KOPT-K1 (cell line): ENCODE results near the gene PDE11A.

Experiments
- H3K27ac ChIP-seq: fragments of 200-600 bp; sonication (generic); 2 replicates; pipeline ENCODE4 v1.5.1; 2016; ENCODE audit warnings: antibody characterized with exemption, mild to moderate bottlenecking, low read depth, low read length; ENCODE audit not compliant: poor library complexity, severe bottlenecking
- H3K36me3 ChIP-seq: fragments of 200-600 bp; sonication (generic); 2 replicates; pipeline ENCODE4 v1.5.1; 2017; ENCODE audit warnings: antibody characterized with exemption, mild to moderate bottlenecking, low read length, moderate library complexity; ENCODE audit not compliant: insufficient read depth
- H3K9me3 ChIP-seq: fragments of 200-600 bp; sonication (generic); 2 replicates; pipeline ENCODE4 v1.5.1; 2017; ENCODE audit warnings: antibody characterized with exemption, low read length, mild to moderate bottlenecking; ENCODE audit not compliant: insufficient read depth, poor library complexity, severe bottlenecking

Gene PDE11A

DNA sequence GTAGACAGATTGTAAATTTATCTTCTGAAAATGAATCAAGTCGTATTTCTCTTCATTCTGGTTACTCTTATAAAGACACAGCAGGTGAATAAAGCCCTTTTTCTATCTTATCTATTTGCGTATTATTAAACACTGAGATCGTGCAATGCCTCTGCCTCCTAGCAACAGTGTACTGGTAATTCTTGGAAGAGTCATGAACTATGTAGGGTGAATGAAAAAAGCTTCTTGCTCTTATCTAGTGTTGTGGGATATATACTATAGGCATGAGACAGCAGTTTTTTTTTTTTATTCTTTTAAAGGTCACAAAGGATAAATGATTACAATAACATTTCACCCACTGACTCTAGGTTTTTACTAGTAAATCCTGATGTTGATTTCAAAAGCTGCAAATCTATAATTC lies 324.2 kb downstream of the PDE11A start:
- Histone ChIP-seq H3K36me3 (no peaks in the 10 kb centered on the region), H3K27ac (no peak overlapping the region), H3K9me3 (no peaks in the 10 kb centered on the region)

DNA sequence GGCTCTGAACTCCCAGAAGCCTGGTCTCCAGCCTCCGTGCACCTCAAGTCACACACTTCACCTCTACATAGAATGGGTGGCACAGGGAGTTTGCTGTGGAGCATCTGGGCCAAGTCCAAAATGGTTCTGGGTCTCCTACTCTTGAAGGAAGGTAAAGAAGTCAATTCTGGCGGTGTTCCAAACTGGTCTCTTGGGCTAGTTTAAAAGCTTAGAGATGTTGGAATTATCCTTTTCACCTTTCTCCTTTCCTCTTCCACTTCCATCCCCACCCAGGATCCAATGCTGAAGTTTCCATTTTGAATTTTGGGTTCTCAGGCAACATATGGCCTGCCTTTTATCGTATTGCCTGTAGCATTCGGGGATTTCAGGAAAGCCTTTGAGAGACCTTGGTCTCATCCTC lies 325.2 kb downstream of the PDE11A start:
- Histone ChIP-seq H3K27ac (no peak overlapping the region), H3K9me3 (no peaks in the 10 kb centered on the region), H3K36me3 (no peaks in the 10 kb centered on the region)

- Histone ChIP-seq H3K36me3 (no peaks in the 10 kb centered on the region), H3K9me3 (no peaks in the 10 kb centered on the region), H3K27ac (no peak overlapping the region)
Observed at GRCh38 chr2:177746358-177746757, 326.2 kb downstream of the PDE11A start.

GRCh38 chr2:177745531-177745930 lies 327.0 kb downstream of the PDE11A start:
- Histone ChIP-seq H3K36me3 (no peaks in the 10 kb centered on the region), H3K9me3 (no peaks in the 10 kb centered on the region), H3K27ac (no peak overlapping the region)

- no peaks in the 10 kb centered on the region for H3K9me3 ChIP-seq
- no peak overlapping the region for H3K27ac ChIP-seq
- no peaks in the 10 kb centered on the region for H3K36me3 ChIP-seq
Observed at GRCh38 chr2:177742851-177743250, 329.7 kb downstream of the PDE11A start.

DNA sequence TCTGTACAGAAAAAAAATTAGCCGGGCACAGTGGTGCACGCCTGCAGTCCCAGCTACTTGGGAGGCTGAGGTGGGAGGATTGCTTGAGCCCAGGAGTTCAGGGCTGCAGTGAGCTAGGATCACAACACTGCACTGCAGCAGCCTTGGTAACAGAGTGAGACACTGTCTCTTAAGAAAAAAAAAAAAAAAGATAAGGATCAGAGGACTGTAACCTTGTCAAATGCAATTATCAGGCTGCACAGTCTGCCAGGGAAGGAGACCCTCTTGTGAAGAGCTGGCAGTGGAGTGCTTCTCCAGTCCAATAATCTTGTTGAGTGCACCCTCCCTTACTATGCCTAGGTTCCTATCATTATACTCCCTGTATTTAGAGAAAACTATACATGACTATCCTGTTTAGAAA lies 330.7 kb downstream of the PDE11A start:
- no peaks in the 10 kb centered on the region for H3K36me3 ChIP-seq
- H3K9me3 ChIP-seq = no peaks in the 10 kb centered on the region
- H3K27ac ChIP-seq = no peak overlapping the region

GRCh38 chr2:177740700-177741099 lies 331.9 kb downstream of the PDE11A start:
- Histone ChIP-seq H3K36me3 (no peaks in the 10 kb centered on the region), H3K27ac (no peak overlapping the region), H3K9me3 (no peaks in the 10 kb centered on the region)

DNA sequence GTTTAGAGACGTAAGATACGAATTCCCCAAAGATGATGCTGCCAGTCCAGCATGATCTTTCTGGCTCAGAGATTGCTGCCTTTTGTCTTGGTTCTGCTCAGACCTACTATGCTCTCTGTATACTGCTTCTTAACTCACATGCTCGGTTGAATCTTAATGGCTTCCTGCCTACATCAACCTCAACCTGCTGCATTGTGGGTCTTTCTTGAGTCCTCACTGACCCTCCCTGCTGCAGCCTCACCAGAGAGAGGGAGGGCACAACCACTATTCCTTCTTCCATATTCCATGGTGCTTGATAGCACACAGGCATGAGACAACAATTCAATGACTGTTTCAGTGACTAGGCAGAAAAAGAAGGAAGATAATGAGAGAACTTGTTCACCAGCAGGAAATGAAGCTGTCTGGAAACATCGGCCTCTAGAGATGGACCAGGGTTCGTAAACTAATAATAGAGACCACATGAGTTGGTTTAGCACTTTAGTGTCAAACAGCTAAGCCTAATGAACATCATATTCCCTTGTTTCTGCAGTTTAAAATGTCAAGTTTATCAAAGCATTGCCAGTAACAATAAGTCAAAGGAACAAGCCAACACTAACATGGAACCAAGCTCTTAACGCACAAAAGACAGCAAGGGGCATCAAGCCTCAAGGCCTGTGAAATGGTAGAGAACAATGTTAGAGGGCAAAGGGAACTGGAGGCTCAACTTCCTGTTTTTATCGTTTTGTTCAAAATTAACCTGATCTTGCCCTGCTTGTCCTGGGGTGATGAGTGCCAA lies 333.9 kb downstream of the PDE11A start:
- H3K36me3 ChIP-seq = no peaks in the 10 kb centered on the region
- no peaks in the 10 kb centered on the region for H3K9me3 ChIP-seq
- H3K27ac ChIP-seq = no peak overlapping the region

DNA sequence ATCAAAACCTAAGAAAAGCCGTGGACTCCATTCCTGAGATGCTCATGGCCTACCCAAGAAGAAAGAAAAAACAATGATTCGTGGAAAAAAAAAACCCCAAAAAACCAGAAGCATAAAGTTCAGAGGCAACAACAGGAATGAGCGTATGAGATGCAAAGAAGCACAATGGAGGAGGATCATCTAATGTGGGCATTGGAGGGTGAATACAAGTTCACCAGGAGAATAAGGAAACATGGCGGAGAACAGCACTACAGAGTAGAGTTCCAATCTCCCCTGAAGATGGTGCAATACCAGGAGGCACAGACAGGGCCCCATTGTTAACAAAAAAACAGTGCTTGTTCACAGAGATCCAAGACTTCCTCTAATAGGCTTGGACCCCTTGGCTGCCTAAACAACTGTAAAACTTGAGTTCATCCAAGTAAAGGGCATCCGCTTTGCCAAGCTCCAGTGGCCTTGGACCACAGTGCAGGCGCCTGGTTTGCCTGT lies 337.2 kb downstream of the PDE11A start:
- Histone ChIP-seq H3K36me3 (no peaks in the 10 kb centered on the region), H3K9me3 (no peaks in the 10 kb centered on the region), H3K27ac (no peak overlapping the region)

DNA sequence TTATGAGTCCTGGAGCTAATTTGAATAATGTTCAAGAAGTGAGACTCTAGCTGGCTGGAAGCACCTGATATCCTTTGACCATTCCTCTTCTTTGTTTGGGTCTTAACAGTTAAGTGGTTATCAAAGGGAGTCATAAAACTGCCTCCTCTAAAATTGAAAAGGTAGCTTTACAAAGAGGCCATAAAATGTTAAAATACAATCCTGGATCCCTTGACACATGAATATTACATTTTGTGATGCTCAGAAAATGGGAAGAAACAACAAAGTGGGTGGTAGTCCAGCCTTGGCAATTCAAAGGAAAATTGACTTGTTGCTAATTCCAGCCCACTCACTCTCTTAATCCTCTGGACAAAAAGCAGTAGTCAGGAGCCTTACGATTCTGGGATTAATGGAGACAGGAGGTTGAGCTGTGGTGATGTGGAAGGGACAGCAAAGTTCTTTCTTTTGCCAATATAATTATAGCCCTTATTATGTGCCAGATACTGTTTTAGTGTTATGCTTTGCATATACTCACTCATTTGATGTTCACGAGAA lies 339.2 kb downstream of the PDE11A start:
- no peaks in the 10 kb centered on the region for H3K36me3 ChIP-seq
- no peak overlapping the region for H3K27ac ChIP-seq
- H3K9me3 ChIP-seq = no peaks in the 10 kb centered on the region

GRCh38 chr2:177731384-177731783 lies 341.2 kb downstream of the PDE11A start:
- no peaks in the 10 kb centered on the region for H3K9me3 ChIP-seq
- no peaks in the 10 kb centered on the region for H3K36me3 ChIP-seq
- no peak overlapping the region for H3K27ac ChIP-seq

GRCh38 chr2:177730792-177731191 lies 341.8 kb downstream of the PDE11A start:
- H3K36me3 ChIP-seq = no peaks in the 10 kb centered on the region
- H3K27ac ChIP-seq = no peak overlapping the region
- no peaks in the 10 kb centered on the region for H3K9me3 ChIP-seq

DNA sequence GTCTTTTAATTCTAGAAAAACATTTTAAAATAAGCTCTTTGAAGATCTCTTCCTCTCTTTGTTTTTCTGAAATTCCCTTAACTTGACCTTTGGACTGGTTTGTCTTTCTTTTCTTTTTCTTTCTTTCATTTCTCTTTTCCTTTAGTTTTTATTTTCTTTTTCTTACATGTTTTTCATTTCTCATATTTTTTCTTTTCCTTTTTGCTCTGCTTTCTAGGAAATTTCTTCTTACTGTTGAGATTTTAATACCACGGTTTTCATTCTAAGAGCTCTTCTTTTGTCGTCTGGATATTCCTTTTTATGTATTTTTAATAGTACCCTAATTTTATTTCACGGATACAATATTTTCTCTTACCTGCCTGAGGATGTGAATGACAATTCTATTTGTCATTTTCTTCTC lies 342.2 kb downstream of the PDE11A start:
- Histone ChIP-seq H3K36me3 (no peaks in the 10 kb centered on the region), H3K27ac (no peak overlapping the region), H3K9me3 (no peaks in the 10 kb centered on the region)

- Histone ChIP-seq H3K27ac (no peak overlapping the region), H3K9me3 (no peaks in the 10 kb centered on the region)
Observed at GRCh38 chr2:177728920-177729319, 343.7 kb downstream of the PDE11A start.

DNA sequence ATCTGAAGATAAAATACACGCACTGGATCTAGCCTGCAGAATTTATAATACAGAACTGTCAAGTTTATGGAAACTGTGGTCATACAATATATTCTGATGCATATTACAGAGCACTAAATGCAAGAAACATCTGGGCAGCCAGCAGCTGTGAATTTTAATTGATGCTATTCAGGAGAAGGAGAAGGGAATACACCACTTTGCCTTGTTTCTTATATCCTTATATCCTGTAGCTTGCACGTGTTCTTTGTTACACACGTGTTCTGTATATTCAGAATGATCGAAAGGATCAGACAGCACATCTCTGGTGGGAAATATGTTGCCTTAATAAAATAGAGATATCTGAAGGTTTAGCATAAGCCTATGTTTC lies 344.2 kb downstream of the PDE11A start:
- H3K36me3 ChIP-seq = no peaks in the 10 kb centered on the region
- no peak overlapping the region for H3K27ac ChIP-seq

More at GRCh38 chr2:177728920-177729319, 343.7 kb downstream of the PDE11A start:
- H3K36me3 ChIP-seq = no peaks in the 10 kb centered on the region

More for the DNA sequence above, 344.2 kb downstream of the PDE11A start:
- H3K9me3 ChIP-seq = no peaks in the 10 kb centered on the region
